Ovary (tissue), 3 donors: Measurements from ENCODE around the gene KCND3.

ENCODE experiments used
- POLR2A ChIP-seq: fragments of 450-650 bp; IDR thresholded peaks from one replicate; pipeline ENCODE4 v1.6.1; 2017; ENCODE audit warnings: antibody characterized with exemption, mild to moderate bottlenecking, moderate library complexity
- TF ChIP-seq, protein P1 (sequence below), 3 donors: fragments of 450-650 bp in 2 of 3; fragments of 200-600 bp in 1 of 3; IDR thresholded peaks; one replicate each; pipeline versions ENCODE4 v1.5.1 to v1.8.0; 2016 to 2022; ENCODE audit warnings: antibody characterized with exemption in 3 of 3, mild to moderate bottlenecking in 1 of 3
- donor health status: DM: no; HTN: no; CAD: no.

DNA sequence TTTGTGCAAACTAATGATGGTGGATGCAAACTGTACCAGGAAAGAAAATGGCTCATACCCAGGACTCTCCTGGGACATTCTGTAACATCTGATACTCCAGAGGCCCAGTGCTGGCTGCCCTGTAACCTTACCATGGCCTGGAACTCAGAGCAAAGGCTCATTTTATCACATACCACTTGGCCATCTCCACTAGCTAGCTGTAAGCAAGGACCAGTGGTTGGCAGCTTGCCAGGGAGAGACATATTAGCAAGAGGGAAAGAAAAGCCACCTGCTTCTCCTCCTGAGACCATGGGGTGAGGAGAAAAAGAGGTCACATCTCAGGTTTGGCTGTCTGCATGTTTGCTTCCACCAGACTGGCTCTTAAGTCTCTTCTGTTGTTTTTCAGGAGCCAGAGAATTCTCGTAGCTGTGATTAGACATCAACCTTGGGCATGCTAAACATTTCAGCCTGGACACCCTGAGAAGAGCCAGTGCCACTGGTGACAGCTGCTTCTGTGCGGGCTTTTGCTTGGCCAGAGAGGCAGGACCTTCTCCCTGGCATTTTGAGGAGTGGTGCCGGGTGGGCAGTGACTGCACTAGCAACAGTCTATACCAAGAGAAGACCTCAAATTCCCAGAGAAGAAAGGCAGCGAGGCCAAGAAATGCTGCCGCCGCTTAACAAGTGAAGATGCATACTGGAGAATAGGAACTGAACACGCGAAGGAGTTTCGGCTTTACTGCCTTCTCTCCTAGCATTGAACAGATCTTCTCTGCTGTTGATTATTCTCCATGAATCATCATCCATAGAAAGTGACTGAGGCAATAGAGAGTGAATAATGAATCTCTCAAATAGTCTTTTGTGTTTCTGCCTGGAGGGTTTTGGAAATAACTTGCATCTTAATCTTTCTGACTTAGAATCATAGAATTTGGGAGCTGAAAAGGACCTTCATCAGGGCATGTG is 243.5 kb downstream of the KCND3 start:
- TF ChIP-seq, protein P1, sequence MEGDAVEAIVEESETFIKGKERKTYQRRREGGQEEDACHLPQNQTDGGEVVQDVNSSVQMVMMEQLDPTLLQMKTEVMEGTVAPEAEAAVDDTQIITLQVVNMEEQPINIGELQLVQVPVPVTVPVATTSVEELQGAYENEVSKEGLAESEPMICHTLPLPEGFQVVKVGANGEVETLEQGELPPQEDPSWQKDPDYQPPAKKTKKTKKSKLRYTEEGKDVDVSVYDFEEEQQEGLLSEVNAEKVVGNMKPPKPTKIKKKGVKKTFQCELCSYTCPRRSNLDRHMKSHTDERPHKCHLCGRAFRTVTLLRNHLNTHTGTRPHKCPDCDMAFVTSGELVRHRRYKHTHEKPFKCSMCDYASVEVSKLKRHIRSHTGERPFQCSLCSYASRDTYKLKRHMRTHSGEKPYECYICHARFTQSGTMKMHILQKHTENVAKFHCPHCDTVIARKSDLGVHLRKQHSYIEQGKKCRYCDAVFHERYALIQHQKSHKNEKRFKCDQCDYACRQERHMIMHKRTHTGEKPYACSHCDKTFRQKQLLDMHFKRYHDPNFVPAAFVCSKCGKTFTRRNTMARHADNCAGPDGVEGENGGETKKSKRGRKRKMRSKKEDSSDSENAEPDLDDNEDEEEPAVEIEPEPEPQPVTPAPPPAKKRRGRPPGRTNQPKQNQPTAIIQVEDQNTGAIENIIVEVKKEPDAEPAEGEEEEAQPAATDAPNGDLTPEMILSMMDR (IDR thresholded peaks at IDR 0.05): no peak
- no peak for TF ChIP-seq POLR2A
